OCI-LY1 (cell line): Measurements from ENCODE around the gene COPS7A.

ENCODE experiments used
- H2AFZ ChIP-seq: fragments of 200-600 bp; sonication (generic), shearing (Covaris generic); 2 replicates; pipeline ENCODE4 v1.6.0; 2014; ENCODE audit warnings: antibody characterized with exemption, mild to moderate bottlenecking, low read length
- H3F3A ChIP-seq: fragments of 200-600 bp; sonication (generic), shearing (Covaris generic); 2 replicates; pipeline ENCODE4 v1.6.0; 2014; ENCODE audit warnings: mild to moderate bottlenecking, antibody characterized with exemption, low read length, moderate library complexity; ENCODE audit not compliant: insufficient read depth
- H3K27ac ChIP-seq: fragments of 200-600 bp; sonication (generic); 2 replicates; pipeline ENCODE4 v1.5.1; 2014; ENCODE audit warnings: low read length, mixed run types, mild to moderate bottlenecking, low read depth; ENCODE audit not compliant: poor library complexity, severe bottlenecking
- H3K27me3 ChIP-seq: fragments of 200-600 bp; sonication (generic); 2 replicates; pipeline ENCODE4 v1.6.0; 2014; ENCODE audit warnings: antibody characterized with exemption, mild to moderate bottlenecking, low read length, moderate library complexity; ENCODE audit not compliant: insufficient read depth
- H3K36me3 ChIP-seq: fragments of 200-600 bp; sonication (generic); 2 replicates; pipeline ENCODE4 v1.6.1; 2014; ENCODE audit warnings: mild to moderate bottlenecking, antibody characterized with exemption, low read length, moderate library complexity, mixed read lengths; ENCODE audit not compliant: insufficient read depth
- H3K4me1 ChIP-seq: fragments of 200-600 bp; sonication (generic); 2 replicates; pipeline ENCODE4 v1.5.1; 2014; ENCODE audit warnings: mild to moderate bottlenecking, low read length, moderate library complexity; ENCODE audit not compliant: insufficient read depth, severe bottlenecking
- H3K4me2 ChIP-seq: fragments of 200-600 bp; sonication (generic), shearing (Covaris generic); 2 replicates; pipeline ENCODE4 v1.6.1; 2014; ENCODE audit warnings: low read length
- H3K4me3 ChIP-seq: fragments of 200-600 bp; sonication (generic); 2 replicates; pipeline ENCODE4 v1.5.1; 2014; ENCODE audit warnings: low read length, low read depth, mild to moderate bottlenecking, mixed read lengths; ENCODE audit not compliant: poor library complexity, severe bottlenecking
- H3K79me2 ChIP-seq: fragments of 200-600 bp; shearing (Covaris generic); 2 replicates; pipeline ENCODE4 v1.6.1; 2016; ENCODE audit warnings: mixed run types, low read length, mixed read lengths; ENCODE audit not compliant: insufficient read depth
- H3K9ac ChIP-seq: fragments of 200-600 bp; sonication (generic), shearing (Covaris generic); 2 replicates; pipeline ENCODE4 v1.6.1; 2014; ENCODE audit warnings: mild to moderate bottlenecking, low read length, mixed read lengths
- H3K9me2 ChIP-seq: fragments of 200-600 bp; sonication (generic), shearing (Covaris generic); 2 replicates; pipeline ENCODE4 v1.6.1; 2014; ENCODE audit warnings: low read depth, mild to moderate bottlenecking, low read length, mixed read lengths
- H3K9me3 ChIP-seq: fragments of 200-600 bp; shearing (Covaris generic); 2 replicates; pipeline ENCODE4 v1.6.1; 2014; ENCODE audit warnings: low read length, mixed read lengths
- H4K20me1 ChIP-seq: fragments of 200-600 bp; sonication (generic), shearing (Covaris generic); 2 replicates; pipeline ENCODE4 v1.6.0; 2016; ENCODE audit warnings: mild to moderate bottlenecking, low read length; ENCODE audit not compliant: insufficient read depth
- CTCF ChIP-seq: fragments of 200-600 bp; sonication (generic), shearing (Covaris generic); IDR thresholded peaks from 2 replicates; pipeline ENCODE4 v1.5.1; 2017; ENCODE audit warnings: mild to moderate bottlenecking, antibody characterized with exemption, low read length, moderate library complexity, mixed read lengths
- EZH2 ChIP-seq: fragments of 200-600 bp; sonication (generic), shearing (Covaris generic); IDR thresholded peaks from 2 replicates; pipeline ENCODE4 v1.8.0; 2017; ENCODE audit warnings: borderline replicate concordance, mixed run types, mild to moderate bottlenecking, antibody characterized with exemption, low read length, moderate library complexity, mixed read lengths

The COPS7A gene

GRCh38 chr12:6729186-6729585 is 5.3 kb downstream of the COPS7A start:
- Histone ChIP-seq H3K4me3 (no peak overlapping the region), H2AFZ (no peak overlapping the region), H4K20me1 (no peaks in the 10 kb centered on the region), H3K9me2 (no peaks in the 10 kb centered on the region), H3K9me3 (no peaks in the 10 kb centered on the region), H3K27me3 (no peaks in the 10 kb centered on the region), H3K27ac (no peak overlapping the region), H3K36me3 (peaks cover 36% of the 10 kb centered on the region), H3K79me2 (no peaks in the 10 kb centered on the region), H3F3A (no peaks in the 10 kb centered on the region), H3K4me2 (no peak overlapping the region), H3K9ac (no peak overlapping the region), H3K4me1 (peaks cover 28% of the 10 kb centered on the region)
- TF ChIP-seq CTCF (no peak), EZH2 (no peak)

- Histone ChIP-seq H3K79me2 (no peaks in the 10 kb centered on the region), H3K4me2 (no peak overlapping the region), H3K9me2 (no peaks in the 10 kb centered on the region), H3K9ac (no peak overlapping the region; the same call in 1 of the 2 replicates), H4K20me1 (no peaks in the 10 kb centered on the region), H3K4me3 (no peak overlapping the region), H3K27me3 (no peaks in the 10 kb centered on the region), H3K36me3 (peaks cover 36% of the 10 kb centered on the region), H3K27ac (peak overlapping the region; percentile 16), H3F3A (no peaks in the 10 kb centered on the region), H3K4me1 (peaks cover 18% of the 10 kb centered on the region), H2AFZ (no peak overlapping the region), H3K9me3 (no peaks in the 10 kb centered on the region)
- TF ChIP-seq CTCF (no peak), EZH2 (no peak)
Observed at GRCh38 chr12:6730169-6730568, 6.3 kb downstream of the COPS7A start.

GRCh38 chr12:6734506-6735387 is 10.9 kb downstream of the COPS7A start:
- H3K9me2 ChIP-seq: no peaks in the 10 kb centered on the region
- H3K27me3 ChIP-seq: no peaks in the 10 kb centered on the region
- H4K20me1 ChIP-seq: no peaks in the 10 kb centered on the region
- H3K4me1 ChIP-seq: peaks cover 11% of the 10 kb centered on the region
- TF ChIP-seq CTCF: no peak
- no peak for TF ChIP-seq EZH2
- peaks cover 18% of the 10 kb centered on the region for H3K36me3 ChIP-seq
- no peak overlapping the region for H3K27ac ChIP-seq
- no peak overlapping the region for H3K4me2 ChIP-seq
- no peak overlapping the region for H3K9ac ChIP-seq
- no peak overlapping the region for H2AFZ ChIP-seq
- no peaks in the 10 kb centered on the region for H3F3A ChIP-seq
- no peaks in the 10 kb centered on the region for H3K9me3 ChIP-seq
- no peak overlapping the region for H3K4me3 ChIP-seq
- no peaks in the 10 kb centered on the region for H3K79me2 ChIP-seq
